K562 (cell line): ENCODE measurements around the gene MTMR3. TPM values are rescaled to one million over a fixed set of nuclear protein-coding genes. Genes with fewer than 3 reads are reported as not detected.

ENCODE experiments used
- ARID3B ChIP-seq: fragments of 250-450 bp; sonication (Bioruptor Pico); IDR thresholded peaks from 2 replicates; pipeline ENCODE4 v1.4.0; 2020; ENCODE audit warnings: borderline replicate concordance
- ETV5 ChIP-seq: sonication (generic); formaldehyde crosslinking; IDR thresholded peaks from 2 replicates; pipeline ENCODE4 v1.4.0; 2020; ENCODE audit warnings: low read depth, mild to moderate bottlenecking, missing genetic modification reagents
- EZH2 ChIP-seq: IDR thresholded peaks from 2 replicates; pipeline ENCODE4 v1.6.1; 2012; ENCODE audit warnings: low read depth, mild to moderate bottlenecking, inconsistent platforms, low read length, borderline replicate concordance
- FOXA3 ChIP-seq, 2 experiments: fragments of 450-650 bp in 1 of 2; sonication (generic) in 1 of 2; formaldehyde crosslinking; IDR thresholded peaks in 1 of 2; conservative IDR thresholded peaks in 1 of 2; 2 replicates each; pipeline versions ENCODE4 v1.4.0 to v1.8.0; 2020 to 2022; ENCODE audit warnings: mild to moderate bottlenecking in 2 of 2, missing genetic modification reagents in 1 of 2
- GTF2F1 ChIP-seq: IDR thresholded peaks from 2 replicates; pipeline ENCODE4 v1.6.1; 2011; ENCODE audit warnings: low read depth, low read length, improper control_type of control experiment
- HDAC1 ChIP-seq, 2 experiments: fragments of 450-650 bp; IDR thresholded peaks; 2 replicates each; pipeline ENCODE4 v1.6.1; 2016 to 2017; ENCODE audit warnings: inconsistent platforms in 1 of 2, mild to moderate bottlenecking in 1 of 2, moderate library complexity in 1 of 2
- KDM5B ChIP-seq: fragments of 200-600 bp; sonication (generic); IDR thresholded peaks from 2 replicates; pipeline ENCODE4 v1.6.1; 2012; ENCODE audit warnings: low read depth, mild to moderate bottlenecking, moderate library complexity, low read length, control low read depth, inconsistent platforms; ENCODE audit not compliant: insufficient replicate concordance
- LEF1 ChIP-seq: fragments of 450-650 bp; IDR thresholded peaks from 2 replicates; pipeline ENCODE4 v1.6.1; 2016; ENCODE audit warnings: mild to moderate bottlenecking
- MAFK ChIP-seq: IDR thresholded peaks from 2 replicates; pipeline ENCODE4 v1.6.1; 2011; ENCODE audit warnings: low read length, improper control_type of control experiment
- NFE2 ChIP-seq: IDR thresholded peaks from 2 replicates; pipeline ENCODE4 v1.6.1; 2014; ENCODE audit warnings: antibody characterized with exemption, low read depth
- NR3C1 ChIP-seq: sonication (generic); formaldehyde crosslinking; IDR thresholded peaks from 2 replicates; pipeline ENCODE4 v1.8.1; 2022; ENCODE audit warnings: missing genetic modification reagents
- PBX2 ChIP-seq, 2 experiments: IDR thresholded peaks in 1 of 2; conservative IDR thresholded peaks in 1 of 2; 2 replicates each; pipeline ENCODE4 v1.6.1; 2016; ENCODE audit warnings: low read depth in 2 of 2, mild to moderate bottlenecking in 1 of 2, missing compliant biosample characterization in 1 of 2, missing genetic modification characterization in 1 of 2, moderate library complexity in 1 of 2
- RCOR1 ChIP-seq, 2 experiments: IDR thresholded peaks; 2 replicates each; pipeline ENCODE4 v1.6.1; 2012; ENCODE audit warnings: low read depth in 2 of 2, low read length in 2 of 2, borderline replicate concordance in 1 of 2, improper control_type of control experiment in 1 of 2
- SMARCA4 ChIP-seq: fragments of 450-650 bp; IDR thresholded peaks from 2 replicates; pipeline ENCODE4 v1.6.1; 2016
- SMARCE1 ChIP-seq: fragments of 450-650 bp; IDR thresholded peaks from 2 replicates; pipeline ENCODE4 v1.7.1; 2016; ENCODE audit warnings: mild to moderate bottlenecking
- ZNF165 ChIP-seq: fragments of 250-450 bp; sonication (Bioruptor Pico); IDR thresholded peaks from 2 replicates; pipeline ENCODE4 v1.4.0; 2020; ENCODE audit warnings: borderline replicate concordance
- ZNF217 ChIP-seq: sonication (generic); formaldehyde crosslinking; IDR thresholded peaks from 2 replicates; pipeline ENCODE4 v1.8.0; 2022; ENCODE audit warnings: mild to moderate bottlenecking, missing genetic modification reagents
- ZNF316 ChIP-seq: fragments of 450-650 bp; IDR thresholded peaks from 2 replicates; pipeline ENCODE4 v1.6.1; 2016
- ZNF347 ChIP-seq: fragments of 450-650 bp; formaldehyde crosslinking; IDR thresholded peaks from 2 replicates; pipeline ENCODE4 v1.4.0; 2020; ENCODE audit warnings: low read depth, mild to moderate bottlenecking, moderate library complexity
- ZNF384 ChIP-seq: IDR thresholded peaks from 2 replicates; pipeline ENCODE4 v1.6.1; 2012; ENCODE audit warnings: low read depth, low read length, improper control_type of control experiment
- ZNF445 ChIP-seq: fragments of 250-450 bp; sonication (Bioruptor Pico); IDR thresholded peaks from 2 replicates; pipeline ENCODE4 v1.4.0; 2020; ENCODE audit warnings: low read depth, mild to moderate bottlenecking, moderate library complexity
- ZNF511 ChIP-seq: sonication (generic); formaldehyde crosslinking; IDR thresholded peaks from 2 replicates; pipeline ENCODE4 v1.8.0; 2022; ENCODE audit warnings: mild to moderate bottlenecking, missing genetic modification reagents
- ZNF551 ChIP-seq: fragments of 250-450 bp; sonication (Bioruptor Pico); IDR thresholded peaks from 2 replicates; pipeline ENCODE4 v1.5.0; 2021; ENCODE audit warnings: mild to moderate bottlenecking, moderate library complexity
- polyA plus RNA-seq, 8 experiments: library from polyadenylated mRNA; depleted of rRNA in 4 of 8; stranded (reverse) in 5 of 8; unstranded in 3 of 8; fragments of >200 nt; fragmentation: Nextera tagmentation in 2 of 8; fragmentation: Illumina TruSeq in 1 of 8; extraction: Ambion mirVana in 2 of 8; extraction: Trizol in 1 of 8; gene quantifications; 2 replicates each; pipeline versions ENCODE4 v1.2.1 to v1.2.3, GENCODE V29; 2011 to 2014; ENCODE audit warnings: inconsistent platforms in 1 of 8, missing spikeins in 1 of 8
- total RNA-seq, 7 experiments: library from RNA; depleted of rRNA in 6 of 7; stranded (reverse); fragments of >200 nt in 6 of 7; fragmentation: Illumina TruSeq in 2 of 7; extraction: Trizol in 2 of 7; gene quantifications; 2 replicates each; pipeline versions ENCODE4 v1.2.1 to v1.2.3, GENCODE V29; 2011 to 2021; ENCODE audit warnings: low replicate concordance in 1 of 7
- TF ChIP-seq, protein P1 (sequence below): IDR thresholded peaks from 2 replicates; pipeline ENCODE4 v1.6.1; 2012; ENCODE audit warnings: low read depth, low read length, improper control_type of control experiment, borderline replicate concordance

Gene MTMR3
- total and polyA plus RNA-seq, 9 of the 15 experiments (the other 6 are each of a cell fraction or from before 2014, with no cell fraction given): 1.6 to 13.7 (median 7.9) TPM

DNA sequence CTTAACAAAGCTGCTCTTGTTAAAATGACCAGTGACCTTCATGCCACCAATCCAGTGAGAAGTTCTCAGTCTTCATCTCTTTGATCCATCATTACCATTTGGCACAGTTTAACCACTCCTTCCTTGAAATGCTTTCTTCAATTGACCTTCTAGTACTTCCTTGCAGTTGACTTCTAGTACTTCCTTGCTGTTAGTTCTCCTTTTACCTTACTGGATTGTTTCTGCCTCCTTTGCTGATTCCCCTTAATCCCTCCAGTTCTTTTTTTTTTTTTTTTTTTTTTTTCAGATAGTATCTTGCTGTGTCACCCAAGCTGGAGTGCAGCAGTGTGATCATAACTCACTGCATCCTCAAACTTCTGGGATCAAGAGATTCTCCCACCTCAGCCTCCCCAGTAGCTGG is 131.3 kb downstream of the MTMR3 start (continued):
- TF ChIP-seq NR3C1 (CRISPR knock-in tag) (no peak), NFE2 (peak; percentile 88), ZNF316 (peak; percentile 76), HDAC1 (IDR thresholded peaks at IDR 0.05) (0 out of 4 replicates have a peak, but pooled peaks of 1 of the 2 experiments have one; percentile 10), ZNF445 (no peak), SMARCA4 (peak; percentile 75), FOXA3 (CRISPR knock-in tag; conservative IDR thresholded peaks at IDR 0.05 in 1 of 2, IDR thresholded peaks at IDR 0.05 in 1 of 2) (no peak), SMARCE1 (peak; percentile 71; the same call in 1 of the 2 replicates), LEF1 (no peak), ARID3B (CRISPR knock-in tag) (no peak), ZNF347 (CRISPR knock-in tag) (no peak), PBX2 (CRISPR knock-in tag; IDR thresholded peaks at IDR 0.05; ENCODE audit: low read depth) (no peak), PBX2 (tag; conservative IDR thresholded peaks at IDR 0.05; ENCODE audit: low read depth) (peak; percentile 30; the same call in 1 of the 2 replicates), MAFK (peak; percentile 55; the same call in 1 of the 2 replicates), ZNF511 (CRISPR knock-in tag) (no peak), KDM5B (no peak), RCOR1 (IDR thresholded peaks at IDR 0.05; ENCODE audit: borderline replicate concordance in 1 of 2, low read depth in 2 of 2, low read length in 2 of 2) (peak in 1 of 2 experiments; percentile 5; a peak in 1 of 4 replicates), GTF2F1 (no peak), ZNF217 (CRISPR knock-in tag) (no peak), EZH2 (no peak), ZNF384 (peak; percentile 94), ZNF165 (CRISPR knock-in tag) (no peak), ETV5 (CRISPR knock-in tag) (no peak), ZNF551 (CRISPR knock-in tag) (no peak)
- TF ChIP-seq, protein P1, sequence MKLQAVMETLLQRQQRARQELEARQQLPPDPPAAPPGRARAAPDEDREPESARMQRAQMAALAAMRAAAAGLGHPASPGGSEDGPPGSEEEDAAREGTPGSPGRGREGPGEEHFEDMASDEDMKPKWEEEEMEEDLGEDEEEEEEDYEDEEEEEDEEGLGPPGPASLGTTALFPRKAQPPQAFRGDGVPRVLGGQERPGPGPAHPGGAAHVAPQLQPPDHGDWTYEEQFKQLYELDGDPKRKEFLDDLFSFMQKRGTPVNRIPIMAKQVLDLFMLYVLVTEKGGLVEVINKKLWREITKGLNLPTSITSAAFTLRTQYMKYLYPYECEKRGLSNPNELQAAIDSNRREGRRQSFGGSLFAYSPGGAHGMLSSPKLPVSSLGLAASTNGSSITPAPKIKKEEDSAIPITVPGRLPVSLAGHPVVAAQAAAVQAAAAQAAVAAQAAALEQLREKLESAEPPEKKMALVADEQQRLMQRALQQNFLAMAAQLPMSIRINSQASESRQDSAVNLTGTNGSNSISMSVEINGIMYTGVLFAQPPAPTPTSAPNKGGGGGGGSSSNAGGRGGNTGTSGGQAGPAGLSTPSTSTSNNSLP: no peak
